CD4-positive, alpha-beta T cell (primary cell): ENCODE measurements around the gene CLDN20. TPM values are rescaled to one million over a fixed set of nuclear protein-coding genes. Genes with fewer than 3 reads are reported as not detected.

Experiments
- ATAC-seq: fragments of 200-7000 bp; cut with Tn5 transposase; one replicate; pipeline ENCODE4 v1.10.0; 2022; ENCODE audit warnings: mild to moderate bottlenecking; ENCODE audit not compliant: poor library complexity
- CTCF ChIA-PET: fragments of 350-600 bp; sonication (Branson Sonifier 250); formaldehyde crosslinking; loops from one replicate; lab custom pipeline; 2021; ENCODE audit warnings: antibody characterized with exemption, inconsistent platforms; lab: Charles Lee
- POLR2A ChIA-PET: fragments of 350-600 bp; sonication (Branson Sonifier 250); formaldehyde crosslinking; loops from one replicate; lab custom pipeline; 2021; ENCODE audit warnings: antibody characterized with exemption, inconsistent platforms; lab: Charles Lee
- DNase-seq, 14 experiments: peaks; one replicate each; pipeline ENCODE4 v3.0.0-alpha.2; 2013 to 2020; ENCODE audit warnings: mixed read lengths in 2 of 14
- H3K27ac ChIP-seq, 2 donors: one replicate each; pipeline versions ENCODE4 v1.5.1 to v1.7.0; 2013; ENCODE audit warnings: low read length in 2 of 2, low read depth in 1 of 2, mild to moderate bottlenecking in 1 of 2
- H3K27me3 ChIP-seq, 2 experiments: 1 replicate in 1 of 2; 2 replicates in 1 of 2; pipeline versions ENCODE4 v1.6.1 to v1.7.0; 2013; ENCODE audit warnings: low read length in 2 of 2, control low read depth in 1 of 2, mild to moderate bottlenecking in 1 of 2, moderate library complexity in 1 of 2; ENCODE audit not compliant: insufficient read depth in 2 of 2, control insufficient read depth in 1 of 2
- H3K36me3 ChIP-seq: one replicate; pipeline ENCODE4 v1.6.1; 2013; ENCODE audit warnings: low read length, control low read depth; ENCODE audit not compliant: insufficient read depth
- H3K4me1 ChIP-seq: one replicate; pipeline ENCODE4 v1.6.1; 2013; ENCODE audit warnings: low read length, control low read depth; ENCODE audit not compliant: insufficient read depth
- H3K4me3 ChIP-seq: one replicate; pipeline ENCODE4 v1.5.1; 2013; ENCODE audit warnings: mild to moderate bottlenecking, low read length, moderate library complexity
- H3K9me3 ChIP-seq, 2 experiments: 1 replicate in 1 of 2; 2 replicates in 1 of 2; pipeline versions ENCODE4 v1.6.1 to v1.7.0; 2013; ENCODE audit warnings: low read length in 2 of 2, mild to moderate bottlenecking in 2 of 2, control low read depth in 1 of 2, moderate library complexity in 1 of 2; ENCODE audit not compliant: control insufficient read depth in 1 of 2, insufficient read depth in 1 of 2
- H3K27ac Mint-ChIP-seq: one replicate; pipeline ENCODE4 v1.8.0; 2020; ENCODE audit warnings: mixed read lengths
- H3K27me3 Mint-ChIP-seq: one replicate; pipeline ENCODE4 v1.8.0; 2021; ENCODE audit warnings: mixed read lengths
- H3K36me3 Mint-ChIP-seq: one replicate; pipeline ENCODE4 v1.8.0; 2021; ENCODE audit warnings: low read depth, mixed read lengths
- H3K4me1 Mint-ChIP-seq: one replicate; pipeline ENCODE4 v1.8.0; 2021; ENCODE audit warnings: low read depth, mixed read lengths
- H3K4me3 Mint-ChIP-seq: one replicate; pipeline ENCODE4 v1.8.0; 2020; ENCODE audit warnings: mild to moderate bottlenecking, mixed read lengths
- H3K9me3 Mint-ChIP-seq: one replicate; pipeline ENCODE4 v1.8.0; 2020; ENCODE audit warnings: mixed read lengths
- intact Hi-C, 2 experiments: fragments of 100-400 bp; cut with DNase I in 1 of 2; cut with micrococcal nuclease in 1 of 2; formaldehyde crosslinking; loops; one replicate each; pipeline versions ENCODE4 v1.15.1 to v1.9.0; 2023 to 2025; cut with DNase I, micrococcal nuclease
- total RNA-seq, 174 experiments: library from RNA in 2 of 174; stranded (reverse) in 2 of 174; gene quantifications; one replicate each; pipeline ENCODE4 v1.2.3 and lab custom pipeline; 2021 to 2026
- TF ChIP-seq, protein P1 (sequence below): fragments of 200-600 bp; IDR thresholded peaks from one replicate; pipeline ENCODE4 v1.8.0; 2022; ENCODE audit warnings: antibody characterized with exemption, mild to moderate bottlenecking

The CLDN20 gene
- total RNA-seq, 2 experiments from 2014 or later: not detected

DNA sequence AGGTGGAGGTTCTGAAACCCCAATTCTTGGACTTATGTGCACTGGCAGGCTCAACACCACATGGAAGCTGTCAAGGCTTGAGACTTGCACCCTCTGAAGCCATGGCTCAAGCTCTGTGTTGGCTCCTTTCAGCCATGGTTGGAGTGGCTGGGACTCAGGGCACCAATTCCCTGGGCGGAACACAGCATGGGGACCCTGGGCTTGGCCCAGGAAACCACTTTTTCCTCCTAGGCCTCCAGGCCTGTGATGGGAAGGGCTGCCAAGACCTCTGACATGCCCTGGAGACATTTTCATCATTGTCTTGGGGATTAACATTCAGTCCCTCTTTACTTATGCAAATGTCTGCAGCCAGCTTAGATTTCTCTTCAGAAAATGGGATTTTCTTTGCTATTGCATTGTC, 26.2 kb upstream of the CLDN20 start:
- ATAC-seq: no peak
- TF ChIP-seq, protein P1, sequence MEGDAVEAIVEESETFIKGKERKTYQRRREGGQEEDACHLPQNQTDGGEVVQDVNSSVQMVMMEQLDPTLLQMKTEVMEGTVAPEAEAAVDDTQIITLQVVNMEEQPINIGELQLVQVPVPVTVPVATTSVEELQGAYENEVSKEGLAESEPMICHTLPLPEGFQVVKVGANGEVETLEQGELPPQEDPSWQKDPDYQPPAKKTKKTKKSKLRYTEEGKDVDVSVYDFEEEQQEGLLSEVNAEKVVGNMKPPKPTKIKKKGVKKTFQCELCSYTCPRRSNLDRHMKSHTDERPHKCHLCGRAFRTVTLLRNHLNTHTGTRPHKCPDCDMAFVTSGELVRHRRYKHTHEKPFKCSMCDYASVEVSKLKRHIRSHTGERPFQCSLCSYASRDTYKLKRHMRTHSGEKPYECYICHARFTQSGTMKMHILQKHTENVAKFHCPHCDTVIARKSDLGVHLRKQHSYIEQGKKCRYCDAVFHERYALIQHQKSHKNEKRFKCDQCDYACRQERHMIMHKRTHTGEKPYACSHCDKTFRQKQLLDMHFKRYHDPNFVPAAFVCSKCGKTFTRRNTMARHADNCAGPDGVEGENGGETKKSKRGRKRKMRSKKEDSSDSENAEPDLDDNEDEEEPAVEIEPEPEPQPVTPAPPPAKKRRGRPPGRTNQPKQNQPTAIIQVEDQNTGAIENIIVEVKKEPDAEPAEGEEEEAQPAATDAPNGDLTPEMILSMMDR: no peak
- H3K4me3 ChIP-seq: no peak overlapping the region
- DNase-seq: no peak
- H3K27ac ChIP-seq: no peak overlapping the region
- peaks cover 12% of the 10 kb centered on the region for H3K27me3 Mint-ChIP-seq
- CTCF ChIA-PET: no interaction called here
- H3K9me3 ChIP-seq: peaks cover 0 to 6% of the 10 kb centered on the region in 2 experiments
- no peak overlapping the region for H3K27ac Mint-ChIP-seq
- H3K4me1 Mint-ChIP-seq: no peaks in the 10 kb centered on the region
- H3K4me1 ChIP-seq: no peaks in the 10 kb centered on the region
- POLR2A ChIA-PET: no interaction called here
- no peaks in the 10 kb centered on the region for H3K36me3 ChIP-seq
- H3K4me3 Mint-ChIP-seq: no peak overlapping the region
- no peaks in the 10 kb centered on the region for H3K27me3 ChIP-seq
- H3K36me3 Mint-ChIP-seq: no peaks in the 10 kb centered on the region
- peaks cover 2% of the 10 kb centered on the region for H3K9me3 Mint-ChIP-seq
- intact Hi-C loops: no loop called here

DNA sequence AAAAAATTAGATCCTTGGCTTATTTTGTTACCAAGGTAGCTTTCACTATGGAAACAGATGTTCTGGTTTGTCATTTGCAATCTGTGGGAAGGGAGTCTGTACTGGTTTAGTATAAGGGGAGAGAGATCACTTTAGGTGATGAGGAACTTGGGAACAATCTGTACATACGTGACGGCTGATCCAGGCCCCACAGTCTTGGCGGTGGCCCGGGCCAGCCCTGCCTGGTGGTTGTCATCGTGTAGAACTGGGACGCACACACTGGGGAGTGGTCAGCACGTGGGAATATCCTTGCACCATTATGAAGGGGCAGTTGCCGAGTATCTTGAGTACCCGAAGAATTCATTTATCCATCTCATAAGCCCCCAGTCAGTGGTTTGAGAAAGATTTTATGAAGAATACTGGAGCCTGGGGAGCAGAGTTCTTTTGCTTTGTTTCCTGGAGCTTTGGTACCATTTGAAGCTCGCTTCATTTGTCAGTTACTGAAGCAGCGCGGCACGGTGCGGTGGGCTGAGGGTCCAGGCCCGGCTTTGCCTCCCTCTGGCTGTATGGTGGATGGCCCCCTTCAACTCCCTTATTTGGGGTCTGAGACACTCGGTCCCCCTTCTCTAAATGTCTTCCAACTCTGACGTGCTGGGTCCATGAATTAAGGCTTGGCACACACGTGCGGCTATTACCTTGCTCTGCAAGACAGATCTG, 22.8 kb upstream of the CLDN20 start:
- Histone ChIP-seq H3K4me3 (no peak overlapping the region), H3K9me3 (peaks cover 0 to 6% of the 10 kb centered on the region in 2 experiments), H3K36me3 (no peaks in the 10 kb centered on the region), H3K27ac (no peak overlapping the region), H3K4me1 (no peaks in the 10 kb centered on the region), H3K27me3 (no peaks in the 10 kb centered on the region)
- ATAC-seq (no peak), DNase-seq (no peak)
- Mint-ChIP-seq H3K27ac (no peak overlapping the region), H3K4me3 (no peak overlapping the region), H3K27me3 (peaks cover 12% of the 10 kb centered on the region), H3K36me3 (no peaks in the 10 kb centered on the region), H3K9me3 (peaks cover 2% of the 10 kb centered on the region), H3K4me1 (no peaks in the 10 kb centered on the region)
- POLR2A ChIA-PET: no interaction called here
- CTCF ChIA-PET: no interaction called here
- TF ChIP-seq, protein P1: no peak
- intact Hi-C loops: no loop called here

DNA sequence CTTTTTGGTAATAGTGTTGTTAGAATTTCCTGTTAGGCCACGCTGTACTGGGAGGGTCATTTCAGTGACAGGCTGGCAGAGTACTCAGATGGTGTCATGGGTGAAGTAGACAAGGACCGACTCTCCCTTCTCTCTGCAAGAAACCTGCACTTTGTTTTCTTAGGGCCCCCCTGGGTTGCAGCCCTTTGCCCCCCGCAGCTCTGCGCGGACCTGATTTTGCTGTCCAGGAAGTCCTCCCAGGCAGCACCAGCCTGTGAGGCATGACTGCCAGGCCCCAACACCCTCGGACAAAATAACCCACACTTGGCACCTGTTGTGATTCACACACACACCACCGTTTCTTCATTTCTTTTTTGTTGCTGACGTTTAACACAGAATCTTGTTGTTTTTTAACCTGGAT, 21.8 kb upstream of the CLDN20 start:
- no peak overlapping the region for H3K27ac Mint-ChIP-seq
- DNase-seq: no peak
- Histone ChIP-seq H3K27me3 (no peaks in the 10 kb centered on the region), H3K9me3 (peaks cover 0 to 6% of the 10 kb centered on the region in 2 experiments), H3K27ac (no peak overlapping the region), H3K36me3 (no peaks in the 10 kb centered on the region), H3K4me3 (no peak overlapping the region), H3K4me1 (no peaks in the 10 kb centered on the region)
- TF ChIP-seq, protein P1: no peak
- no peaks in the 10 kb centered on the region for H3K4me1 Mint-ChIP-seq
- peaks cover 12% of the 10 kb centered on the region for H3K27me3 Mint-ChIP-seq
- ChIA-PET CTCF (no interaction called here), POLR2A (no interaction called here)
- H3K9me3 Mint-ChIP-seq: peaks cover 2% of the 10 kb centered on the region
- H3K36me3 Mint-ChIP-seq: no peaks in the 10 kb centered on the region
- ATAC-seq: no peak
- intact Hi-C loops: no loop called here
- H3K4me3 Mint-ChIP-seq: no peak overlapping the region
